Mesendoderm (in vitro differentiated cells): ENCODE data around the gene SLC5A6.

ENCODE experiments used
- DNase-seq: peaks from one replicate; pipeline ENCODE4 v3.0.0; 2013
- H2AK5ac ChIP-seq: 2 replicates; pipeline ENCODE4 v1.6.1; 2013; ENCODE audit warnings: low read length, inconsistent platforms
- H2BK120ac ChIP-seq: 2 replicates; pipeline ENCODE4 v1.6.1; 2013; ENCODE audit warnings: low read depth, mild to moderate bottlenecking, low read length, moderate library complexity, mixed read lengths
- H2BK15ac ChIP-seq: replicated peaks from 2 replicates; pipeline ENCODE4 v1.6.1; 2013; ENCODE audit warnings: low read depth, mild to moderate bottlenecking, moderate library complexity
- H2BK5ac ChIP-seq: 2 replicates; pipeline ENCODE4 v1.6.1; 2013; ENCODE audit warnings: low read length, inconsistent platforms
- H3K18ac ChIP-seq: 2 replicates; pipeline ENCODE4 v1.6.1; 2013; ENCODE audit warnings: mild to moderate bottlenecking, low read length, mixed read lengths
- H3K23ac ChIP-seq: one replicate; pipeline ENCODE4 v1.6.1; 2013; ENCODE audit warnings: low read length
- H3K27ac ChIP-seq: 2 replicates; pipeline ENCODE4 v1.5.1; 2013; ENCODE audit warnings: low read depth, mild to moderate bottlenecking, inconsistent platforms, low read length, moderate library complexity
- H3K27me3 ChIP-seq: 2 replicates; pipeline ENCODE4 v1.6.1; 2013; ENCODE audit warnings: low read length, control low read depth, mild to moderate bottlenecking, inconsistent platforms; ENCODE audit not compliant: insufficient read depth, poor library complexity
- H3K36me3 ChIP-seq: 2 replicates; pipeline ENCODE4 v1.6.1; 2013; ENCODE audit warnings: low read length, inconsistent platforms; ENCODE audit not compliant: control insufficient read depth, insufficient read depth
- H3K4ac ChIP-seq: one replicate; pipeline ENCODE4 v1.6.1; 2013; ENCODE audit warnings: low read depth, mild to moderate bottlenecking, low read length, moderate library complexity
- H3K4me1 ChIP-seq: 2 replicates; pipeline ENCODE4 v1.6.1; 2013; ENCODE audit warnings: low read depth, low read length, inconsistent platforms; ENCODE audit not compliant: control insufficient read depth
- H3K4me2 ChIP-seq: 2 replicates; pipeline ENCODE4 v1.6.1; 2013; ENCODE audit warnings: low read length
- H3K4me3 ChIP-seq: 2 replicates; pipeline ENCODE4 v1.5.1; 2013; ENCODE audit warnings: mild to moderate bottlenecking, low read length
- H3K56ac ChIP-seq: one replicate; pipeline ENCODE4 v1.6.1; 2013; ENCODE audit warnings: low read length
- H3K79me1 ChIP-seq: 2 replicates; pipeline ENCODE4 v1.6.1; 2013; ENCODE audit warnings: low read length, inconsistent platforms
- H3K79me2 ChIP-seq: 2 replicates; pipeline ENCODE4 v1.6.1; 2013; ENCODE audit warnings: mild to moderate bottlenecking, low read length; ENCODE audit not compliant: control insufficient read depth, insufficient read depth
- H3K9ac ChIP-seq: 2 replicates; pipeline ENCODE4 v1.6.1; 2013; ENCODE audit warnings: low read length, inconsistent platforms
- H4K5ac ChIP-seq: one replicate; pipeline ENCODE4 v1.6.1; 2013; ENCODE audit warnings: low read length
- H4K8ac ChIP-seq: one replicate; pipeline ENCODE4 v1.6.1; 2013; ENCODE audit warnings: low read depth, mild to moderate bottlenecking, control low read depth, low read length, moderate library complexity
- WGBS: extraction: QIAGEN DNeasy Blood & Tissue Kit; methylation state at CpG from one replicate; pipeline ENCODE4 v1.1.7; 2013; ENCODE audit warnings: low lambda C conversion rate, missing lambda C conversion rate; ENCODE audit not compliant: insufficient coverage; ENCODE audit errors: extremely low coverage; 5-methylcytosine and 5-hydroxymethylcytosine counted together

Gene SLC5A6

GRCh38 chr2:27222407-27222806 is 10.3 kb upstream of the SLC5A6 start:
- H4K5ac ChIP-seq: no peak overlapping the region
- no peak overlapping the region for H3K18ac ChIP-seq

GRCh38 chr2:27221166-27221565 is 9.1 kb upstream of the SLC5A6 start:
- WGBS: no CpG with 5 or more reads among the region's 3 CpGs
- no peak overlapping the region for H3K4me2 ChIP-seq
- DNase-seq: no peak
- H4K5ac ChIP-seq: no peak overlapping the region
- no peak overlapping the region for H3K23ac ChIP-seq
- H3K9ac ChIP-seq: no peak overlapping the region
- no peak overlapping the region for H2AK5ac ChIP-seq
- H2BK5ac ChIP-seq: no peak overlapping the region
- no peak overlapping the region for H3K4ac ChIP-seq
- H3K18ac ChIP-seq: no peak overlapping the region
- peaks cover 6% of the 10 kb centered on the region for H3K4me1 ChIP-seq
- H2BK120ac ChIP-seq: no peak overlapping the region
- no peaks in the 10 kb centered on the region for H3K27me3 ChIP-seq
- H3K79me2 ChIP-seq: peaks cover 15% of the 10 kb centered on the region
- H3K4me3 ChIP-seq: no peak overlapping the region
- no peak overlapping the region for H3K27ac ChIP-seq
- H2BK15ac ChIP-seq: no peak overlapping the region
- H4K8ac ChIP-seq: no peak overlapping the region
- peaks cover 26% of the 10 kb centered on the region for H3K36me3 ChIP-seq
- peaks cover 16% of the 10 kb centered on the region for H3K79me1 ChIP-seq
- H3K56ac ChIP-seq: no peak overlapping the region

More at GRCh38 chr2:27222407-27222806, 10.3 kb upstream of the SLC5A6 start:
- Histone ChIP-seq H3K4me3 (no peak overlapping the region), H3K56ac (no peak overlapping the region), H3K4ac (no peak overlapping the region), H3K79me2 (peaks cover 15% of the 10 kb centered on the region), H3K4me1 (peaks cover 6% of the 10 kb centered on the region), H3K4me2 (no peak overlapping the region), H3K36me3 (peaks cover 34% of the 10 kb centered on the region), H4K8ac (no peak overlapping the region), H2BK120ac (no peak overlapping the region), H3K27ac (no peak overlapping the region), H3K27me3 (no peaks in the 10 kb centered on the region), H3K23ac (no peak overlapping the region), H3K79me1 (peaks cover 16% of the 10 kb centered on the region), H2BK5ac (no peak overlapping the region), H3K9ac (no peak overlapping the region), H2BK15ac (no peak overlapping the region), H2AK5ac (no peak overlapping the region)
- no peak for DNase-seq
- WGBS: no CpG with 5 or more reads among the region's 5 CpGs

- Histone ChIP-seq H3K9ac (no peak overlapping the region), H3K27me3 (no peaks in the 10 kb centered on the region), H3K36me3 (peaks cover 20% of the 10 kb centered on the region), H4K8ac (no peak overlapping the region), H2BK5ac (no peak overlapping the region), H3K79me2 (peaks cover 15% of the 10 kb centered on the region), H3K4me3 (no peak overlapping the region), H3K4ac (no peak overlapping the region), H3K27ac (no peak overlapping the region), H3K23ac (no peak overlapping the region), H4K5ac (no peak overlapping the region), H3K18ac (no peak overlapping the region), H3K56ac (no peak overlapping the region), H2AK5ac (no peak overlapping the region), H2BK15ac (no peak overlapping the region), H3K79me1 (peaks cover 16% of the 10 kb centered on the region), H3K4me2 (no peak overlapping the region), H2BK120ac (no peak overlapping the region), H3K4me1 (peaks cover 6% of the 10 kb centered on the region)
- no CpG with 5 or more reads among the region's 7 CpGs for WGBS
- no peak for DNase-seq
Measured at GRCh38 chr2:27220091-27220490, 8.0 kb upstream of the SLC5A6 start.

- peaks cover 6% of the 10 kb centered on the region for H3K4me1 ChIP-seq
Measured at GRCh38 chr2:27219091-27219490, 7.0 kb upstream of the SLC5A6 start.

GRCh38 chr2:27218614-27219013 is 6.5 kb upstream of the SLC5A6 start:
- Histone ChIP-seq H3K9ac (peak overlapping the region; percentile 97), H3K4me3 (no peak overlapping the region), H4K8ac (no peak overlapping the region), H2AK5ac (no peak overlapping the region), H3K18ac (no peak overlapping the region), H3K27me3 (no peaks in the 10 kb centered on the region), H3K23ac (no peak overlapping the region), H3K79me2 (peaks cover 15% of the 10 kb centered on the region), H2BK15ac (no peak overlapping the region), H3K4ac (no peak overlapping the region), H3K4me2 (peak overlapping the region; percentile 83), H3K36me3 (peaks cover 10% of the 10 kb centered on the region), H3K27ac (no peak overlapping the region), H3K79me1 (peaks cover 16% of the 10 kb centered on the region), H2BK120ac (no peak overlapping the region), H2BK5ac (no peak overlapping the region), H3K56ac (peak overlapping the region; percentile 98), H3K4me1 (peaks cover 6% of the 10 kb centered on the region), H4K5ac (no peak overlapping the region)
- DNase-seq: no peak
- no CpG with 5 or more reads among the region's 4 CpGs for WGBS

More at GRCh38 chr2:27219091-27219490, 7.0 kb upstream of the SLC5A6 start:
- peaks cover 16% of the 10 kb centered on the region for H3K79me1 ChIP-seq
- H3K56ac ChIP-seq: no peak overlapping the region
- no peak overlapping the region for H2AK5ac ChIP-seq
- H4K5ac ChIP-seq: no peak overlapping the region
- no peak overlapping the region for H3K18ac ChIP-seq
- peaks cover 15% of the 10 kb centered on the region for H3K79me2 ChIP-seq
- H3K27me3 ChIP-seq: no peaks in the 10 kb centered on the region
- H3K23ac ChIP-seq: no peak overlapping the region
- no peak overlapping the region for H3K4ac ChIP-seq
- WGBS: no CpG with 5 or more reads among the region's 2 CpGs
- H2BK15ac ChIP-seq: no peak overlapping the region
- H3K27ac ChIP-seq: no peak overlapping the region
- no peak overlapping the region for H3K4me3 ChIP-seq
- no peak for DNase-seq
- no peak overlapping the region for H4K8ac ChIP-seq
- H3K9ac ChIP-seq: no peak overlapping the region
- no peak overlapping the region for H2BK5ac ChIP-seq
- no peak overlapping the region for H3K4me2 ChIP-seq
- peaks cover 12% of the 10 kb centered on the region for H3K36me3 ChIP-seq
- no peak overlapping the region for H2BK120ac ChIP-seq
